Right lobe of liver (tissue), 4 donors: ENCODE data around the gene WDR89.

ENCODE experiments used
- CTCF ChIP-seq, 4 donors: fragments of 200-600 bp in 3 of 4; fragments of 450-650 bp in 1 of 4; IDR thresholded peaks; one replicate each; pipeline versions ENCODE4 v1.5.1 to v1.8.0; 2016 to 2022; ENCODE audit warnings: antibody characterized with exemption in 4 of 4, mild to moderate bottlenecking in 2 of 4
- POLR2A ChIP-seq: fragments of 450-650 bp; IDR thresholded peaks from one replicate; pipeline ENCODE4 v1.6.1; 2017; ENCODE audit warnings: antibody characterized with exemption, mild to moderate bottlenecking
- donor health status: DM: no; HTN: no; CAD: no.
- donor health status: DM: no; HTN: no; CAD: no.
- donor health status: DM: no; HTN: yes; CAD: no.

- TF ChIP-seq CTCF (IDR thresholded peaks at IDR 0.05) (no peak), POLR2A (no peak)
Observed at GRCh38 chr14:63604626-63605025, 37.0 kb downstream of the WDR89 start.
